ENCODE measurements around the gene OBSCN. TPM values are rescaled to one million over a fixed set of nuclear protein-coding genes. Genes with fewer than 3 reads are reported as not detected.

The OBSCN gene
- total and polyA plus RNA-seq, 2 donors (not counting 3 experiments of a cell fraction or from before 2014, with no cell fraction given): 1.5 to 2.9 TPM

- no peak for DNase-seq (ENCODE audit: low read depth, low spot score)
- ChIA-PET CTCF (no interaction called here), POLR2A (no interaction called here)
- dilution Hi-C loops (cut with MboI; ENCODE audit: extremely low pct_ligation_motif_present, low sequenced_read_pairs) (no loop called here), intact Hi-C loops (cut with micrococcal nuclease) (no loop called here)
- Histone ChIP-seq H3K9me1 (replicated peaks; ENCODE audit: control insufficient read depth, extremely low read depth, insufficient read depth, low read length) (no peaks in the 10 kb centered on the region), H3K79me2 (ENCODE audit: control insufficient read depth, insufficient read depth, low read length) (no peaks in the 10 kb centered on the region), H4K20me1 (replicated peaks; ENCODE audit: control insufficient read depth, extremely low read depth, insufficient read depth, low read length) (no peaks in the 10 kb centered on the region), H3K4me2 (ENCODE audit: insufficient read depth, low read length) (no peak overlapping the region), H3K4me3 (replicated peaks in 1 of 3; ENCODE audit: insufficient read depth in 1 of 3, low read depth in 1 of 3, low read length in 3 of 3) (no peak overlapping the region), H3K27me3 (ENCODE audit: control insufficient read depth in 2 of 2, insufficient read depth in 2 of 2, low read length in 2 of 2) (no peaks in the 10 kb centered on the region), H3K9me3 (replicated peaks; ENCODE audit: control insufficient read depth, insufficient read depth, low read length) (no peaks in the 10 kb centered on the region), H3K27ac (ENCODE audit: insufficient read depth, low read depth, low read length) (no peak overlapping the region), H2AFZ (ENCODE audit: low read depth, low read length) (no peak overlapping the region), H3K36me3 (ENCODE audit: control insufficient read depth in 2 of 2, extremely low read depth in 1 of 2, insufficient read depth in 2 of 2, low read length in 2 of 2) (no peaks in the 10 kb centered on the region), H3K4me1 (ENCODE audit: control insufficient read depth, extremely low read depth, insufficient read depth, low read length) (no peaks in the 10 kb centered on the region), H3K9ac (replicated peaks; ENCODE audit: extremely low read depth, insufficient read depth, low read length) (no peak overlapping the region)
- BruUV-seq (replicated peaks): no TSS peak
- FAIRE-seq: no peak
- TF ChIP-seq, protein P1, sequence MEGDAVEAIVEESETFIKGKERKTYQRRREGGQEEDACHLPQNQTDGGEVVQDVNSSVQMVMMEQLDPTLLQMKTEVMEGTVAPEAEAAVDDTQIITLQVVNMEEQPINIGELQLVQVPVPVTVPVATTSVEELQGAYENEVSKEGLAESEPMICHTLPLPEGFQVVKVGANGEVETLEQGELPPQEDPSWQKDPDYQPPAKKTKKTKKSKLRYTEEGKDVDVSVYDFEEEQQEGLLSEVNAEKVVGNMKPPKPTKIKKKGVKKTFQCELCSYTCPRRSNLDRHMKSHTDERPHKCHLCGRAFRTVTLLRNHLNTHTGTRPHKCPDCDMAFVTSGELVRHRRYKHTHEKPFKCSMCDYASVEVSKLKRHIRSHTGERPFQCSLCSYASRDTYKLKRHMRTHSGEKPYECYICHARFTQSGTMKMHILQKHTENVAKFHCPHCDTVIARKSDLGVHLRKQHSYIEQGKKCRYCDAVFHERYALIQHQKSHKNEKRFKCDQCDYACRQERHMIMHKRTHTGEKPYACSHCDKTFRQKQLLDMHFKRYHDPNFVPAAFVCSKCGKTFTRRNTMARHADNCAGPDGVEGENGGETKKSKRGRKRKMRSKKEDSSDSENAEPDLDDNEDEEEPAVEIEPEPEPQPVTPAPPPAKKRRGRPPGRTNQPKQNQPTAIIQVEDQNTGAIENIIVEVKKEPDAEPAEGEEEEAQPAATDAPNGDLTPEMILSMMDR (IDR thresholded peaks at IDR 0.05; ENCODE audit: extremely low read depth in 1 of 2, insufficient read depth in 1 of 2, low read depth in 1 of 2, low read length in 2 of 2): no peak
- TF ChIP-seq JUN (IDR thresholded peaks at IDR 0.05; ENCODE audit: borderline replicate concordance, insufficient read depth, insufficient read length, low read depth): no peak
- TF ChIP-seq POLR2A (IDR thresholded peaks at IDR 0.05; ENCODE audit: low read depth, low read length): no peak
- no peak for TF ChIP-seq EZH2 (IDR thresholded peaks at IDR 0.05; ENCODE audit: borderline replicate concordance, low read depth, low read length, severe bottlenecking)
- no peak for TF ChIP-seq GATA2 (IDR thresholded peaks at IDR 0.05; ENCODE audit: insufficient read depth, insufficient read length, low read depth, low read length)
- TF ChIP-seq POLR2AphosphoS5 (IDR thresholded peaks at IDR 0.05; ENCODE audit: insufficient read depth, low read depth, low read length): no peak
- TF ChIP-seq FOS (IDR thresholded peaks at IDR 0.05; ENCODE audit: borderline replicate concordance, insufficient read depth, low read length): no peak
- TF ChIP-seq MYC (IDR thresholded peaks at IDR 0.05; ENCODE audit: low read depth, low read length): no peak
- TF ChIP-seq, protein P2, sequence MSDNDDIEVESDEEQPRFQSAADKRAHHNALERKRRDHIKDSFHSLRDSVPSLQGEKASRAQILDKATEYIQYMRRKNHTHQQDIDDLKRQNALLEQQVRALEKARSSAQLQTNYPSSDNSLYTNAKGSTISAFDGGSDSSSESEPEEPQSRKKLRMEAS (IDR thresholded peaks at IDR 0.05; ENCODE audit: insufficient read depth, insufficient read length): no peak
These were observed 149.2 kb downstream of the OBSCN start for GRCh38 chr1:228356897-228357680.
